Karpas-422 (cell line): ENCODE data around the gene TSPAN5. TPM values are rescaled to one million over a fixed set of nuclear protein-coding genes. Genes with fewer than 3 reads are reported as not detected.
A peak's percentile ranks its signal among the peaks of the same experiment; 100 is the strongest.

ENCODE experiments used
- DNase-seq: peaks from one replicate; pipeline ENCODE4 v3.0.0-alpha.2; 2015
- H2AFZ ChIP-seq: fragments of 200-600 bp; sonication (generic); 2 replicates; pipeline ENCODE4 v1.6.1; 2014; ENCODE audit warnings: antibody characterized with exemption, low read length, mixed read lengths
- H3K27ac ChIP-seq: fragments of 200-600 bp; sonication (generic); 2 replicates; pipeline ENCODE4 v1.5.1; 2014; ENCODE audit warnings: mild to moderate bottlenecking, low read length, moderate library complexity
- H3K27me3 ChIP-seq: fragments of 200-600 bp; sonication (generic); 2 replicates; pipeline ENCODE4 v1.6.1; 2014; ENCODE audit warnings: low read length, mixed read lengths
- H3K36me3 ChIP-seq: fragments of 200-600 bp; sonication (generic); 2 replicates; pipeline ENCODE4 v1.6.1; 2014; ENCODE audit warnings: low read length, mixed read lengths; ENCODE audit not compliant: insufficient read depth
- H3K4me1 ChIP-seq: fragments of 200-600 bp; sonication (generic); 2 replicates; pipeline ENCODE4 v1.6.1; 2014; ENCODE audit warnings: mild to moderate bottlenecking, low read length, mixed read lengths
- H3K4me2 ChIP-seq: fragments of 200-600 bp; sonication (generic); 2 replicates; pipeline ENCODE4 v1.6.1; 2014; ENCODE audit warnings: low read length, low read depth, mild to moderate bottlenecking; ENCODE audit not compliant: poor library complexity, severe bottlenecking
- H3K4me3 ChIP-seq: fragments of 200-600 bp; sonication (generic); 2 replicates; pipeline ENCODE4 v1.5.1; 2014; ENCODE audit warnings: mild to moderate bottlenecking, antibody characterized with exemption, low read length, mixed read lengths
- H3K79me2 ChIP-seq: fragments of 200-600 bp; sonication (generic); 2 replicates; pipeline ENCODE4 v1.6.1; 2014; ENCODE audit warnings: mild to moderate bottlenecking, low read length, mixed read lengths
- H3K9ac ChIP-seq: fragments of 200-600 bp; sonication (generic); 2 replicates; pipeline ENCODE4 v1.6.0; 2014; ENCODE audit warnings: low read length
- H3K9me2 ChIP-seq: fragments of 200-600 bp; sonication (generic), shearing (Covaris generic); replicated peaks from 2 replicates; pipeline ENCODE4 v1.6.0; 2014; ENCODE audit warnings: mild to moderate bottlenecking, low read length, moderate library complexity; ENCODE audit not compliant: insufficient read depth
- H3K9me3 ChIP-seq: fragments of 300-700, 200-600 bp; sonication (generic); 2 replicates; pipeline ENCODE4 v1.6.1; 2014; ENCODE audit warnings: low read length, mixed read lengths
- H4K20me1 ChIP-seq: fragments of 200-600 bp; sonication (generic); 2 replicates; pipeline ENCODE4 v1.6.1; 2014; ENCODE audit warnings: mild to moderate bottlenecking, antibody characterized with exemption, low read length, low read depth; ENCODE audit not compliant: insufficient read depth
- total RNA-seq: library from RNA; depleted of rRNA; stranded (reverse); fragments of >200 nt; shearing (Covaris generic); gene quantifications from 2 replicates; pipeline ENCODE4 v1.2.3, GENCODE V29; 2014; ENCODE audit warnings: low replicate concordance

TSPAN5 gene
- total RNA-seq, 1 experiment from 2014 or later: 0.15 TPM

- Histone ChIP-seq H3K27ac (no peak overlapping the region), H3K4me1 (no peaks in the 10 kb centered on the region), H3K9me3 (peaks cover 5% of the 10 kb centered on the region; the same call in 1 of the 2 replicates), H3K27me3 (no peaks in the 10 kb centered on the region), H3K79me2 (no peaks in the 10 kb centered on the region), H3K4me3 (no peak overlapping the region), H4K20me1 (no peaks in the 10 kb centered on the region), H3K9me2 (no peaks in the 10 kb centered on the region), H3K4me2 (no peak overlapping the region), H3K9ac (no peak overlapping the region), H3K36me3 (no peaks in the 10 kb centered on the region), H2AFZ (no peak overlapping the region)
- no peak for DNase-seq
Measured at GRCh38 chr4:98602270-98602669, 56.1 kb downstream of the TSPAN5 start.

GRCh38 chr4:98601708-98602107 is 56.7 kb downstream of the TSPAN5 start:
- H3K9me2 ChIP-seq: no peaks in the 10 kb centered on the region
- H3K4me2 ChIP-seq: no peak overlapping the region
- no peak overlapping the region for H3K4me3 ChIP-seq
- no peak overlapping the region for H3K9ac ChIP-seq
- no peaks in the 10 kb centered on the region for H3K4me1 ChIP-seq
- peaks cover 5% of the 10 kb centered on the region; the same call in 1 of the 2 replicates for H3K9me3 ChIP-seq
- no peaks in the 10 kb centered on the region for H3K27me3 ChIP-seq
- no peak overlapping the region for H3K27ac ChIP-seq
- H2AFZ ChIP-seq: no peak overlapping the region
- H3K36me3 ChIP-seq: no peaks in the 10 kb centered on the region
- H3K79me2 ChIP-seq: no peaks in the 10 kb centered on the region
- H4K20me1 ChIP-seq: no peaks in the 10 kb centered on the region
- no peak for DNase-seq

- H3K4me3 ChIP-seq: no peak overlapping the region
- H3K27me3 ChIP-seq: no peaks in the 10 kb centered on the region
- no peaks in the 10 kb centered on the region for H3K4me1 ChIP-seq
- H2AFZ ChIP-seq: no peak overlapping the region
- no peaks in the 10 kb centered on the region for H3K36me3 ChIP-seq
- H3K9ac ChIP-seq: no peak overlapping the region
- no peak for DNase-seq
- H3K27ac ChIP-seq: no peak overlapping the region
- H3K4me2 ChIP-seq: no peak overlapping the region
- no peaks in the 10 kb centered on the region for H3K9me2 ChIP-seq
- no peaks in the 10 kb centered on the region for H4K20me1 ChIP-seq
- H3K79me2 ChIP-seq: no peaks in the 10 kb centered on the region
- peaks cover 5% of the 10 kb centered on the region; the same call in 1 of the 2 replicates for H3K9me3 ChIP-seq
Measured at GRCh38 chr4:98599617-98600205, 58.7 kb downstream of the TSPAN5 start.

DNA sequence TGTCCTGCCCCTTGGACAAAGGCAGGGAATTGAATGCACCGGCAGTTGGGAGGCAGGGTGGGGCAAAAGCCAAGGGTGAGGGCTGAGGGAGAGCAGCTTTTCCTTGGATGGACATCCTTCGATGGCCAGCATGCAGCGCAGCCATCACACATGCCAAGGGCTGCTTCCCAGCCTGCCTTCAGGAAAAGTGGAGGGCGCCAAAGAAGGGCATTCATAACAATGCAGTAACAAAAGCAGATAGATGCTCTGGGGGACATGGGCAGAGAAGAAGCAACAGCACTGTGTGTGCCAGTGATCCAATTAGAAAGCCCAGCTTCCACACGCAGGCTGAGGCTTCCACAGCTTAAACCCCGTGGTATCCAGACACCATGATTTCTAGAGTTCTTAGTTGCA is 71.5 kb downstream of the TSPAN5 start:
- Histone ChIP-seq H3K4me1 (peaks cover 16% of the 10 kb centered on the region), H3K9me3 (no peaks in the 10 kb centered on the region), H2AFZ (no peak overlapping the region), H3K4me2 (no peak overlapping the region), H3K27ac (no peak overlapping the region), H3K27me3 (no peaks in the 10 kb centered on the region), H4K20me1 (no peaks in the 10 kb centered on the region), H3K36me3 (no peaks in the 10 kb centered on the region), H3K9me2 (no peaks in the 10 kb centered on the region), H3K9ac (no peak overlapping the region), H3K79me2 (no peaks in the 10 kb centered on the region), H3K4me3 (no peak overlapping the region)
- no peak for DNase-seq

DNA sequence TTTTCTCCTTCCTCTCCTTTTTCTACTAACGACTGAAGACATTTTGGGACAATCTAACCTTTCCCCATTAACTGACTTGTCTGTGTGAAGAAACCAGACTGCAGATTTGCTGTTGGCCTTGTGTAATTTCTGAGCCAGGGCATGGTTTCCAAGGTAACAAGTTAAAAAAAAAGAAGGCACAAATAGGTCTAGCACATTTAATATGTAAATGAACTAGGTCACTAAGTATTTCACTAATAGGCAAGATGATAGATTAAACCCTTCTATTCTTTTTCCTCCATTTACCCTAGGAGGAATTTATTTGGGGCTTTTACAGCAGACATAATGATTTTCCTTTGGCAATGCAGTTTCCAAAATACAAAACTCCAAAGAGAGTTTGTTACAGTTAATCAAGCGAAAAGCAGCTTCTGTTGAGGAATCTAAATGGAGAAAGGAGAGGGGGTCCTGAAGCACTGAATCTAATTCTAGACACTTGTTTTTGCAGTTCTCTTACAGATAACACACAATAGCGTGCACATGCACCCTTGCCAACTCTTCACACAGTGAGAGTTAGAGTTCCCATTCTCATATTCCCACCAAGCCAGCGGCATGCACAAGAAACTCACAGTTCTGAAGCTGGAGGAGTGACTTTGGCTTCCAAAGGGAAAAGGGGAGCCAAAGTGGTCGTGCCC is 72.0 kb downstream of the TSPAN5 start:
- Histone ChIP-seq H3K36me3 (no peaks in the 10 kb centered on the region), H3K4me3 (no peak overlapping the region), H4K20me1 (no peaks in the 10 kb centered on the region), H3K9ac (no peak overlapping the region), H3K27me3 (no peaks in the 10 kb centered on the region), H3K9me2 (no peaks in the 10 kb centered on the region), H3K4me1 (peaks cover 17% of the 10 kb centered on the region), H3K27ac (no peak overlapping the region), H3K79me2 (no peaks in the 10 kb centered on the region), H2AFZ (no peak overlapping the region), H3K9me3 (no peaks in the 10 kb centered on the region), H3K4me2 (peak overlapping the region; percentile 8)
- peak; percentile 48 for DNase-seq

DNA sequence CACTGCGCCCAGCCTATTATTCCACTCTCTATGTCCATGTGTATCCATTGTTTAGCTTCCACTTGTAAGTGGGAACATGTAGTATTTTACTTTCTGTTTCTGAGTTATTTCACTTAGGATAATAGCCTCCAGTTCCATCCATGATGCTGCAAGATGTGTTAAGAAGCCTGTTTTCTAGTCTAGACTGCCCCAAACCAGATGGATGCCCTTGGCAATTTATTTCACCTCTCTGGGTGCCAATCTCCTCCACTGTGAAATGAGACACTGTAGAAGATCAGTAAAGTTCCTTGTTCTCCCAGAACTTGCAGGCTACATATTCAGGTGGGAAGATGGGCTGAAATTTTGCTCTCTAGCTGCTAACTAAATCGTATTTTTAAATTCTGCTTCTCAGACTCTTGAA is 72.8 kb downstream of the TSPAN5 start:
- Histone ChIP-seq H3K4me1 (peaks cover 25% of the 10 kb centered on the region), H3K4me3 (no peak overlapping the region), H3K4me2 (no peak overlapping the region), H4K20me1 (no peaks in the 10 kb centered on the region), H3K36me3 (no peaks in the 10 kb centered on the region), H3K9me3 (no peaks in the 10 kb centered on the region), H3K79me2 (no peaks in the 10 kb centered on the region), H3K9ac (no peak overlapping the region), H3K27me3 (no peaks in the 10 kb centered on the region), H3K9me2 (no peaks in the 10 kb centered on the region), H3K27ac (no peak overlapping the region), H2AFZ (no peak overlapping the region)
- no peak for DNase-seq

DNA sequence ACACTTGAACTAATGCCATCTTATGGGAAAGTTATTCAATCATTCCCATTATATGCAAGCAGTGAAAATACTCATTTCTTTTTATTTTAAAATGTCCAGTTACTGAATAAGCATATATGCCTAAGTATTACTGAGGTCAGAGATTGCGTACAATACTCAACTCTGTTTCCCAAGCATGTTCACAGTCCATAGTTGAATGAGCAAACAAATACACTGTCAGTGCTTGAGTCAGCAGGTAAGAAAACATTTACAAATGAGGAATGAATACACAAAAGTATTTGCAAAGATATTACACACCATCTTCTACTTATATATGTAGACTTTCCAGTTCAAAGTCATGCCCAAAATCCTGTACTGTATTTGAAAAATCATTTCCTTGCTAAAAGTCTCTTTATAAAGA is 74.1 kb downstream of the TSPAN5 start:
- Histone ChIP-seq H3K4me2 (no peak overlapping the region), H3K4me3 (no peak overlapping the region), H3K79me2 (no peaks in the 10 kb centered on the region), H3K36me3 (no peaks in the 10 kb centered on the region), H3K4me1 (peaks cover 25% of the 10 kb centered on the region), H3K9me2 (no peaks in the 10 kb centered on the region), H3K27ac (no peak overlapping the region), H3K9ac (no peak overlapping the region), H3K9me3 (no peaks in the 10 kb centered on the region), H4K20me1 (no peaks in the 10 kb centered on the region), H3K27me3 (no peaks in the 10 kb centered on the region), H2AFZ (no peak overlapping the region)
- DNase-seq: no peak

- Histone ChIP-seq H3K9me3 (no peaks in the 10 kb centered on the region), H4K20me1 (no peaks in the 10 kb centered on the region), H3K36me3 (no peaks in the 10 kb centered on the region), H3K27me3 (no peaks in the 10 kb centered on the region), H2AFZ (no peak overlapping the region), H3K4me2 (no peak overlapping the region), H3K4me1 (peaks cover 29% of the 10 kb centered on the region), H3K9ac (no peak overlapping the region), H3K79me2 (no peaks in the 10 kb centered on the region), H3K4me3 (no peak overlapping the region), H3K27ac (no peak overlapping the region), H3K9me2 (no peaks in the 10 kb centered on the region)
- no peak for DNase-seq
Measured at GRCh38 chr4:98583265-98583664, 75.1 kb downstream of the TSPAN5 start.
